Measurements from ENCODE around the gene GPR15LG.
A peak's percentile ranks its signal among the peaks of the same experiment; 100 is the strongest.
"Not testable (repeated sequence)": the region's sequence is repeated elsewhere in the genome, so short reads cannot be mapped to it uniquely, and the experiment has no call there.

GPR15LG gene

GRCh38 chr10:84173501-84173929 is at the start of gene GPR15LG:
TSS of gene GPR15LG (plus strand) at chr10:84173801. CDS start at chr10:84173852, 51 bp downstream.
- no peak for DNase-seq (ENCODE audit: low spot score)

- not testable (repeated sequence) for DNase-seq (ENCODE audit: low spot score)
Measured at GRCh38 chr10:84125910-84126784, 47.5 kb upstream of the GPR15LG start.

- no peak for DNase-seq (ENCODE audit: low spot score)
Measured at GRCh38 chr10:84126785-84127167, 46.8 kb upstream of the GPR15LG start.

GRCh38 chr10:84135836-84136235 is 37.8 kb upstream of the GPR15LG start:
- DNase-seq (ENCODE audit: low spot score): no peak

- DNase-seq (ENCODE audit: low spot score): no peak
Measured at GRCh38 chr10:84137811-84138210, 35.8 kb upstream of the GPR15LG start.

- peak; percentile 19 for DNase-seq (ENCODE audit: low spot score)
Measured at GRCh38 chr10:84138478-84139125, 35.0 kb upstream of the GPR15LG start.

- DNase-seq (ENCODE audit: low spot score): peak; percentile 96
Measured at GRCh38 chr10:84139126-84140035, 34.2 kb upstream of the GPR15LG start, which contains the start of gene GHITM. TSS of gene GHITM (plus strand) at chr10:84139509. CDS start at chr10:84141501, 1,992 bp downstream.

- peak; percentile 21 for DNase-seq (ENCODE audit: low spot score)
Measured at GRCh38 chr10:84140036-84140379, 33.6 kb upstream of the GPR15LG start.

- no peak for DNase-seq (ENCODE audit: low spot score)
Measured at GRCh38 chr10:84147347-84147746, 26.3 kb upstream of the GPR15LG start.

GRCh38 chr10:84148006-84148597 is 25.5 kb upstream of the GPR15LG start:
- peak; percentile 39 for DNase-seq (ENCODE audit: low spot score)

GRCh38 chr10:84149854-84150253 is 23.7 kb upstream of the GPR15LG start:
- DNase-seq (ENCODE audit: low spot score): no peak

- DNase-seq (ENCODE audit: low spot score): no peak
Measured at GRCh38 chr10:84152769-84153168, 20.8 kb upstream of the GPR15LG start.

- no peak for DNase-seq (ENCODE audit: low spot score)
Measured at GRCh38 chr10:84155521-84155920, 18.1 kb upstream of the GPR15LG start.

- DNase-seq (ENCODE audit: low spot score): no peak
Measured at GRCh38 chr10:84156009-84156408, 17.6 kb upstream of the GPR15LG start.

GRCh38 chr10:84156768-84157167 is 16.8 kb upstream of the GPR15LG start:
- no peak for DNase-seq (ENCODE audit: low spot score)

- DNase-seq (ENCODE audit: low spot score): no peak
Measured at GRCh38 chr10:84158061-84158460, 15.5 kb upstream of the GPR15LG start.

- DNase-seq (ENCODE audit: low spot score): no peak
Measured at GRCh38 chr10:84158550-84158949, 15.1 kb upstream of the GPR15LG start.

GRCh38 chr10:84159076-84159685 is 14.4 kb upstream of the GPR15LG start:
- DNase-seq (ENCODE audit: low spot score): no peak

- DNase-seq (ENCODE audit: low spot score): no peak
Measured at GRCh38 chr10:84160663-84161362, 12.8 kb upstream of the GPR15LG start.

- no peak for DNase-seq (ENCODE audit: low spot score)
Measured at GRCh38 chr10:84163996-84164395, 9.6 kb upstream of the GPR15LG start.

GRCh38 chr10:84164442-84164841 is 9.2 kb upstream of the GPR15LG start:
- no peak for DNase-seq (ENCODE audit: low spot score)
